RCC 7860 (cell line): ENCODE data around the gene HSD17B14.
"Not testable (repeated sequence)": the region's sequence is repeated elsewhere in the genome, so short reads cannot be mapped to it uniquely, and the experiment has no call there.

Experiments used
- DNase-seq: peaks from one replicate; pipeline ENCODE4 v3.0.0-alpha.2; 2015; ENCODE audit warnings: low spot score
- FAIRE-seq: peaks from 2 replicates; lab custom pipeline; 2012; peaks lifted over from hg19 to GRCh38; lab: Jason Lieb, UNC

HSD17B14 gene

DNA sequence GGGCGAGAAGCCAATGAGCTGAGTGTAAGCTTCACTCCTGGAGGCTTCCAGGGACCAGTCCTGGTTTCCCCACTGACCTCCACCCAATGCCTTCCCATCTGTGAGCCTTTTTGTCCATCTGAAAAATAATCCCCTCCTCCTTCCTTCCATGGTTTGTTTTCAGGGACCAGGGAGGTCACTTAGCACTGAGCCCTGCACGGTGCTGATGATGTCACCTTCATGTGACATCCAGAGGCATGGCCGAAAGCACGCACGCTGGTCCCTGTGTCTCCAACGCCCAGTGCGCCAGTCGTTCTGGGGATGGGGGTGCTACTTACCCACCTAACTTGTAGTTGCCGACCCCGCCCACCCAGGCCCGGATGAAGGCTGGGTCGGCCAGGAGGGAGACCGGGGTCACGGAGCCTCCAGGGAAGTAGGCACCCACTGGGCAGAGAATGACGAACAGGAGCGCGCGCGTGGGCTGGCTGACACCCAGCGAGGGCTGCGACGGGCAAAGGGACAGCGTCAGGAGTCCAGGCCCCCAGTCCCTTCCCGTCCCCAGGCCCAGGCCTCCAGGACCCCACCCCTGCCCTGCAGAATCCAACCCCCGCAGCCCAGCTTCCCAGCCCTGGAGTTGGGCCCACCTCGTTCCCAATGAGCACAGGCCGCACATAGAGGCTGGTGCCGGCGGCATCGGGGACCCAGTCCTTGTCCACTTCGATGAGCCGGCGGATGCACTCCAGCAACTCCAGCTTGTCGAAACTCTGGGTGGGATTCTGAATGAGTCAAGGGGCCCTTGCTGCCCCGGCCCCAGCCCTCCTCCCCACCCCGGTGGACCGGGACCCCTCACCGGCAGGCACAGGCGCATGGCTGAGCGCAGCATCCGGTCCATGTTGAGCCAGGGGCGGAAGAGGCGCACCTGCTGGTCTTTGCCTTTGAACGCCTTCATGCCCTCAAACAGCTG, 36.7 kb downstream of the HSD17B14 start:
- DNase-seq (no peak), FAIRE-seq (no peak)

DNA sequence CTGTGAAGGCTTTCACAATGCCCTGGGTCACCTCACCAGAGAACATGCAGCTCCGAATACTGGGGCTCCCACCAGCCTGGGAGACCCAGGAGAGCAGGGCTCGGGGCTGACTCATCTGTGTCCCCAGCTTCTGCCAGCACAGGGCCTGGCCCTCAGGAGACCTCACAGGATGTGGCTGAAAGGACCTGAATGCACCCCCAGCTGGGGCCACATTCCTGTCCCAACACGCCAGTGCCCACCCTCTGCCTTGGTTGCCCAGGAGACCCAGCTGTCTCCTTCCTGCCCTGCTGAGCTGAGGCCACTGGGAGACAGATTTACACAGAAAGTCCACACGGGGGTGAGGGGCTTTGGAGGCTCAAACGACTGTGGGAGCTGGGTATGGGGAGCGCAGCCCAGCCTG, 37.4 kb downstream of the HSD17B14 start:
- FAIRE-seq, result no peak
- DNase-seq, result no peak

DNA sequence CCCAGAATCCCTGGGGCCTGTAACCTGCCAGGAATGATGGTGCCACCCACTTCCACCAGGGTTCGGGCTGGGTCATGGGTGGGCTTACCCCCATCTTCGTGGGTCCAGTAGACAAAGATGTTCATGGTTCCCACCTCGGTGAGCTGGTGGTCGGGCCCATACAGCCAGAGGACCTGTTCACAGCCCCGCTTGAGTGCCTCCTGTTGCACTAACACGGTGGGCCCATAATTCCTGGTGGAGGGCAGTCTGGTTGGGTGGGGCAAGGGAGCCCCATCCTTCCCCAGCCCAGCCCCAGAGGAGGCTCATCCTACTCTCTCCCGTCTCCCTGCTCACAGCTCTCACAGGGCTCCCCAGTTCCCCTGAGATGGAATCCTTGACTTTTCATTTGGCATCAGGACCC, 39.2 kb downstream of the HSD17B14 start:
- FAIRE-seq (no peak), DNase-seq (no peak)

DNA sequence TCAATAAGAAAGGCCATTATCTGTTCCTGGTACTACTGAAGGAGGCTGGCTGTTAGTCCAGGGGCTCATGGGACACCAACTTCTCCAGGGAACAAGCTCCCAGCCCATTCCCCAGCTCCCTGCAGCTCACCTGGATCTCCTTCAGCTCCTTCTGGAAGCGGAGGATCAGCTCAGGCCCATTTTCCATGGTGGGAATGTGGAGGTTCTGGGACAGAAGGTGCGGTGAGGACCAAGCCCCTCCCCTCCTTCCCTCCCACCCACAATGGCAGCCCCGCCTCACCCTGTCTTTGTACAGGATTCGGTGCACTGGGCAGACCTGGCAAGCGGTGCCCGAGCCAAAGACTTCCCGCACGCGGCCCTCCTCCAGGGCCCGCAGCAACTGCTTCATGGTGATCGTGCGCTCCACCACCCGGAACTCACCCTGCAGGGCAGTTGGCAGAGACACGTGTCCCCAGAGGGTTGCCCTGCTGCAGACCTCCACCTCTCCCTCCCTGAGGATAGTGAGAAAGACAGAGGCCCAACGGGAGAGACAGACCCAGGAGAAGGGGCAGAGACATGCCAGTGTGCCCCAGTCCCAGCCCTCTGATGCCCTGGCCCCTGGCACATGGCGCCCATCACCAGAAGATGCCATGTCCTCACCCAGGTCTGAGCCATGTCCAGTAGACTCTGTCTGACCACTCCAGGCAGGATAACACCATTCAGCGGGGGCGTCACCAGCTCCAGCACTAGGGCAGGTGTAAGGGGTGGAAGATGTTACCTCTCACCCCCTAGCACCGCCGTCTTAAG, 39.8 kb downstream of the HSD17B14 start:
- FAIRE-seq (no peak), DNase-seq (no peak)

DNA sequence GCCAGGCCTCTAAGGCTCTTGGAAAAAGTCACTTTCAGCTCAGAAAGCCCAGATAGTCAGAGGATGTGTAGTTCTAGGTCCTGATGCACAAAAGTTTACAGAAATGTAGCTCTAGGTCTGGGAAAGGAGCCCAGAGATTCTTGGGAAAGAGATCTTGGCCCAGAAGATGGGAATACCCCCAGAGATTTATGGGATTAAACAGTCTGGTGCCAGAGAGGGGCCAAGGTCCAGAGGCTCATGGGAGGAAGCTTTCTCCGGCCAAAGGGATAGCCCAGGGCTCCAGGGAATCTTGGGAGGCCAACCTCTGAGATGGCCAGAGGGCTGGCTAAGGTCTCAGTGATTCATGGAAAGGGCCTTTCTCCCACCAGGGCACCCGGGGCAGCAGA, 40.6 kb downstream of the HSD17B14 start:
- DNase-seq, result no peak
- FAIRE-seq, result no peak

DNA sequence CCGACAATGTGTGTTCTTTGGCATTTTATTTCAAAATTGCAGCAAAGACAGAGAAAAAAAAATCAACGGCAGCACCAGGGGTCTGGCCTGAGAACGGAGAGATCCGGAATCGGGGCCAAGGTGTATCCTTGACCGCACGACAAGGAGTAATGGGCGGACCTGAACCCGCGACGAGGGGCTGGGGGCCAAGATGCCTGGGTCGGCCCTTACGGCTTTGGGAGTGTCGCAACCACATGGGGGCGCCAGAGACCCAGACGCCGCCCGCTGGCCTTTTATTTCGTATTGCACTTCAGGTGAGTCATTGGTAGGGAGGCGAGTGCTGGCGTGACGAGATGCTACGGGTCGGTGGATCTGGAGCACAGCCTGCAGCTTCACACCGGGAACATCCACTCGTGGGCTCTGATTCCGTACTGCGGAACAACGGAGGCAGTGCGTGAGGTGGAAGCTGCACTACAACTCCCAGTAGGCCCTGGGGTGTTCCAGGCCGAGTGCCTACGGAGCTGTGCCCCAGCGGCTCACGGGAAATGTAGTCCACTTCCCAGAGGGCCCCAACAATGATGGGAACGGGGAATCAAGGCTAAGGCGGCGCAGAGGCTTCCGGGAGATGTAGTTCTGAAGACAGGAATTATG, 41.1 kb downstream of the HSD17B14 start:
- peak; percentile 85 for DNase-seq
- peak; percentile 75 for FAIRE-seq

DNA sequence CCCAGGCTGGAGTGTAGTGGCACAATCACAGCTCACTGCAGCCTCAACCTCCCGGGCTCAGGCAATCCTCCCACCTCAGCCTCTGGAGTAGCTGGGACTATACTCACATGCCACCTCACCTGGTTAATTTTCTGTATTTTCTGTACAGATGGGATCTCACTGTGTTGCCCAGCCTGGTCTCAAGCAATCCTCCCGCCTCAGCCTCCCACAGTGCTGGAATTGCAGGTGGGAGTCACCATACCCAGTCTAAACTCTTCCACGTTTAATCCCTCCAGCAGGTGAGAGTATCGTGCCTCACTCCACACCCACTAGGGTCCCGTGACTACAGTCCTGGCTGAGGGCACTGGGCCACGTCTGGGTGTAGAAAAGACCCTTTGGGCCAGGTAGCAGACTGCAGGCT, 42.0 kb downstream of the HSD17B14 start:
- FAIRE-seq, result no peak
- no peak for DNase-seq

DNA sequence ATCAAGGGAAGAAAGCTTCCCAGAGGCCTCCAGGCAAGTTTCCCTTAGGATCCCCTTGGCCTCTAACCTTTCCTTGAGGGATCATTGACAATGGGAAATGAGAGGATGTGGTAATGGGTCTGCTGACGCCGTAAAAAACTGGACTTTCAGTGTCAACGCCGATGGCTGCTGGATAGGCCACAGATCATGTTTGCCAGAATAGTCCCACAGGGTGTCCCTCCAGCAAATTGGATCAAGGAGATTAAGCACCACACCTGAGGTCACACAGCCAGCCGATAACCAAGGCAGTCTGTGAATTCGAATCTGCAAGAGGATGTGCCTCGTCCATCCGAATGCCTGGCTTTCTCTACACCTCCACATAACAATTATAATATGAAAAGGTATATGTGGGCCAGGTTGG, 43.0 kb downstream of the HSD17B14 start:
- no peak for DNase-seq

DNA sequence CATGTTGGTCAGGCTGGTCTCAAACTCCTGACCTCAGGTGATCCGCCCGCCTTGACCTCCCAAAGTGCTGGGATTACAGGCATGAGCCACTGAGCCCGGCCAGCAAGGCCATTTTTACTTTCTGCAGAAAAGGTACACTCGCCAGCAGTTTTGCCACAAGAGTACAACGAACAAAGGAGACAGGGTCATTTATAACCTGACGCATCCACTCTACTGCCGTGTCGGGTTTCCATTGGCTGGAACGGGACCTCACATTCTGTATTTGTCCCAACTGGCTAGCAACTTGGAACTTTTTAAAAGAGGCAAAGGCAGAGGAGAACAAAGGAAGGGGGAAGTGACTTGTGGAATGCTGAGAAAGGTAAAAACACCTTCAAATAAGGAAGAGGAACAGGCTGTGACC, 49.0 kb downstream of the HSD17B14 start:
- DNase-seq, FAIRE-seq: not testable (repeated sequence)

More for the DNA sequence above, 43.0 kb downstream of the HSD17B14 start:
- FAIRE-seq, result no peak

DNA sequence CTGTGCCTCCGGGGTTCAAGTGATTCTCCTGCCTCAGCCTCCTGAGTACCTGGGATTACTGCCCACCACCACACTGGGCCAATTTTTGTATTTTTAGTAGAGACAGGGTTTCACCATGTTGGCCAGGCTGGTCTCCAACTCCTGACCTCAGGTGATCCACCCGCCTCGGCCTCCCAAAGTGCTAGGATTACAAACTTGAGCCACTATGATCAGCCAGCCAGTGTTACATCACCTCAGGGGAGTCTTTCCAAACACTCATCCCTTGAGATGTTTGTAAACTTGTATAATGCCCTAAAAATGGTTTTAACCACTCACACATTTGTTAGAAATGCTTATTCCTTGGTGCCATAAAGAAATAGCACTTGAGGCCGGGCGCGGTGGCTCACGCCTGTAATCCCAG, 49.9 kb downstream of the HSD17B14 start:
- FAIRE-seq, DNase-seq: not testable (repeated sequence)

DNA sequence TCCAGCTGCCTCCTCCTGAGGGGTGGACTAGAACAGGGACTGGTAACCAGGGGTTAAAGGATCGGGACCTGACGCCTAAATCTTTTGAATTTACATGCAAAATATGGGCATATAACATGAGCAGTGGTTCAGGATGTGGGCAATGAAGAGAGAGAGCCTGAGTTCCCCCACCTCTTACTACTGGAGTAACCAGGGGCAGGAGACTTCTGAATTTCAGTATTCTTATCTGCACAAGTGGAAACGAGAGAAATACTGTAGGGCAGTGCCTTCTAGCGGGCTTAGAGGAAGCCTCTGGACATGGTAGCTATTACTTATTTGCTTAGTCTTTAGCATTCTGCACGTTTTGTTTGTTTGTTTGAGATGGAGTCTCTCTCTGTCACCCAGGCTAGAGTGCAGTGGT, 51.8 kb downstream of the HSD17B14 start:
- FAIRE-seq (no peak), DNase-seq (no peak)

DNA sequence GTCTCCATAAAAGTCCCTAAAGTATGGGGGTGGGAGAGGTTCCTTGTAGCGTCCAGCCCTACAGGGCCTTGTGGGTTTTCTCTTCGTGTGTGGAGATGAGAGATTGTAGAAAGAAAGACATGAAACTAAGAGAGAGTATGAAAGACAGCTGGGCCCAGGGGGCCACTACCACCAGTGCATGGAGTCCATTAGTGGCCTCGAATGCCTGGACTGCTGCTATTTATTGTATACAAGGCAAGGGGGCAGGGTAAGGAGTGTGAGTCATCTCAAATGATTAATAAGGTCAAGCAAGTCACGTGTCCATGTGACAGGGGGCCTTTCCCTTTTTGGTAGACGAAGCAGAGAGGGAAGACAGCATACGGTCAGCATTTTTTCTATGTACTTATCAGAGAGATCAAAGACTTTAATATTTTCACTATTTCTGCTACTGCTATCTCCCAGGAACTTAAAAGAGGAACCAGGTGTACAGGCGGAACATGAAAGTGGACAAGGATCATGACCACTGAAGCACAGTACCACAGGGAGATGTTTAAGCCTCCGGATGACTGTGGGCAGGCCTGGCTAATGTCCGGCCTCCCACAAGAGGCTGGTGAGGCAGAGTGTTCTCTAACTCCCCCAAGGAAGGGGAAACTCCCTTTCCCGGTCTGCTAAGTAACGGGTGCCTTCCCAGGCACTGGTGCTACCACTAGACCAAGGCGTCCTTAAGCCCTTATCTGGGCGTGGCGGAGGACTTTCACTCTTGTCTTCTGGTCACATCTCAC, 55.5 kb downstream of the HSD17B14 start:
- DNase-seq, result peak; percentile 77
- FAIRE-seq, result peak; percentile 82

DNA sequence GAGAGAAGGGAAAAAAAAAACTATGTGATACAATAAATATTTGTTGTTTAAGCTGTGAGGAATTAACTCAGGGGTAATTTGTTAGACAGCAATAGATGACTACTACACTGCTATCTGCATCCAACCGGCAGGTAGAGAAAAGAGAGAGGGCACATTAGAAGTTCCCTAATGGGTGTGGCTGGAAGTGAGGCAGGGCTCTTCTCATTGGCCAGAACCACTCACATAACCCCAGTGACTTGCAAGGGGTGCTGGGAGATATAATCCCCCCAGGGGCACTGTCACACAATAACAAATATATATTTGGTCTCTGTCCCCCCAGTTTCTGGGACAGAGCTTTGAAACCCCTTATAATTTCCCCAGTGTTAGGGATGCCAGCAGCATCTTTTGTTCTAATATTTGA, 56.7 kb downstream of the HSD17B14 start:
- DNase-seq (no peak), FAIRE-seq (no peak)

DNA sequence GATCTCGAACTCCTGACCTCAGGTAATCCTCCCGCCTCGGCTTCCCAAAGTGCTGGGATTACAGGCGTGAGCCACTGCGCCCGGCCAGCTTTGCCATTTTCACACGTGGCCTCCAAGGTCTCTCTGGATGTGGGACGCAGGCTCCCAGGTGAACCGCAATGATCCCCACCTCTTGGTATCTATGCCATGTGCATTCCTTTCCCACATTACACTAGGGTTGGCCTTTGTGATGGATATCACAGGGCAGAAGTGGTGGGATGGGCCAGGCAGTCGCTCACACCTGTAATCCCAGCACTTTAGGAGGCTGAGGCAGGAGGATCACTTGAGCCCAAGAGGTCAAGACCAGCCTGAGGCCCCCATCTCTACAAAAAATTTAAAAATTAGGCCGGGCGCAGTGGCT, 58.6 kb downstream of the HSD17B14 start:
- DNase-seq (no peak), FAIRE-seq (no peak)

DNA sequence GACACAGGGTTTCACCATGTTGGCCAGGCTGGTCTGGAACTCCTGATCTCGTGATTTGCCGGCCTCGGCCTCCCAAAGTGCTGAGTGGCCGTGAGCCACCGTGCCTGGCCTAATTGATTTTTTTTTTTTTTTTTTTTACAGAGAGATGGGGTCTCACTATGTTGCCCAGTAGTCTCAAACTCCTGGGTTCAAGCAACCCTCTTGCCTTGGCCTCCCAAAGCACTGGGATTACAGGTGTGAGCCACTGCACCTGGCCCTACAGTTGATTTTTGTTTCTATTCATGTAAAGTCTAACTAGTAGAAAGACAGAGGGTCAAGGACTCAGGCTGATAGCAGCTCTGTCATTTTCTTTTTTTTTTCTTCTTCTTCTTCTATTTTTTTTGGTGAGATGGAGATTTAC, 59.2 kb downstream of the HSD17B14 start:
- FAIRE-seq (no peak), DNase-seq (no peak)

DNA sequence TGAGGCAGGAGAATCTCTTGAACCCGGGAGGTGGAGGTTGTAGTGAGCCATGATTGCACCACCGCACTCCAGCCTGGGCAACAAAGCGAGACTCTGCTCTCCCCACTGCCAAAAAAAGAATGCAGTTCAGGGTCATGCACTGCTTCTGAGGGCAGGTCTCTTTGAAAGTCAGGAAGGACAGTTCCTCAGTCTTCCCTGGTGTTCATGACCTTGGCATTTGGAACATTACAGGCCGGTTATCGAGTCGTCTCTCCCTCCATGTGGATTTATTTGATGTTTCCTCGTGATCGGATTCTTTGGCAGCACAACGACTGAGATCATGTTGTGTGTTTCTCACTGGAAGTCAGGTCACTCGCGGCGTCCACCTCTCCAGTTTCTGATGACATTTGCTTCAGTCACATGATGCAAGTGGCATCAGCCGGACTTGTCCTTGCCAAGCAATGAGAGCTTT, 63.8 kb downstream of the HSD17B14 start:
- DNase-seq (no peak), FAIRE-seq (no peak)

DNA sequence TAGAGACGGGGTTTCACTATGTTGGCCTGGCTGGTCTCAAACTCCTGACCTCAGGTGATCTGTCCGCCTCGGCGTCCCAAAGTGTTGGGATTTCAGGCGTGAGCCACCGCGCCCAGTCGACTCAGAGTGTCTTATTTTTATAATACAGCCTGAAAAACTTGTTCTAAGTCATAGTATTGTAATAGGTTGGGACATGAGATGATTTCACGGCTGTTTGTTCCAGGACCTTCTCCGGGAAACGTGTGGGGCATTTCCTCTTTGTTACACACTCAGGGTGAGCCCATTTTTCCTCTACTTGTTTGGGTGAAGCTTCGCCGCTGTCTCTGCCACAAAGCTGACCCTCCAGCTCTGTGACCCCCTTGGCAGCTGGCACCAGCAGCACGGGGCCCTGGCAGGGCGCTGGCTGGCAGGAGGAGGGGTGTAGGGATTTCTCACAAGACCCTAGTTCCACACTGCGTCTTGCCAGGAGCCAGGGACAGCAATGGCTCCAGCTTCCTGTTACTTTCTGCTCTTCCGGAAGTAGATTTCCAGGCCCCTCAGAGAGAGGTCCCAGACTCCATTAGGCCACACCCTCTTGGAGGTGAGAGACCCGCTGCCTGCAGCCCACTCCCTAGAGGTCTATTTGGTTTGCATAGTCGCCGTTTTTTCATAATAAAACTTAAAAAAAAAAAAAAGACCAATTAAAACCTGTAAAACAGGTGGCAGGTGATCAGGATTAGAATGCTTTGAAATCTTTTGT, 65.4 kb downstream of the HSD17B14 start:
- FAIRE-seq (no peak), DNase-seq (no peak)

DNA sequence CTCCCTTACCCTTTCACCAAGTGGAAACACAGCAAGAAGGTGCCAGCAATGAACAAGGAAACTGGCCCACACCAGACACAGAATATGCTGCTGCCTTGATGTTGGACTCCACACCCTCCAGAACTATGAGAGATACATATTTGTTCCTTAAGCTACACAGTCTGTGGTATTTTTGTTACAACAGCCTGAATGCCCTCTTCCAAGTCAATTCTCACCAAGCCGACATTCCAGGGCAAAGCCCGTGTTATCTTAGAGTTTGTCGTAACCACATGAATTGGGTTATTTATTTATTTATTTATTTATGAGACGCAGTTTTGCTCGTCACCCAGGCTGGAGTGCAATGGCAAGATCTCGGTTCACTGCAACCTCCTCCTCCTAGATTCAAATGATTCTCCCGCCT, 66.0 kb downstream of the HSD17B14 start:
- DNase-seq (no peak), FAIRE-seq (no peak)

DNA sequence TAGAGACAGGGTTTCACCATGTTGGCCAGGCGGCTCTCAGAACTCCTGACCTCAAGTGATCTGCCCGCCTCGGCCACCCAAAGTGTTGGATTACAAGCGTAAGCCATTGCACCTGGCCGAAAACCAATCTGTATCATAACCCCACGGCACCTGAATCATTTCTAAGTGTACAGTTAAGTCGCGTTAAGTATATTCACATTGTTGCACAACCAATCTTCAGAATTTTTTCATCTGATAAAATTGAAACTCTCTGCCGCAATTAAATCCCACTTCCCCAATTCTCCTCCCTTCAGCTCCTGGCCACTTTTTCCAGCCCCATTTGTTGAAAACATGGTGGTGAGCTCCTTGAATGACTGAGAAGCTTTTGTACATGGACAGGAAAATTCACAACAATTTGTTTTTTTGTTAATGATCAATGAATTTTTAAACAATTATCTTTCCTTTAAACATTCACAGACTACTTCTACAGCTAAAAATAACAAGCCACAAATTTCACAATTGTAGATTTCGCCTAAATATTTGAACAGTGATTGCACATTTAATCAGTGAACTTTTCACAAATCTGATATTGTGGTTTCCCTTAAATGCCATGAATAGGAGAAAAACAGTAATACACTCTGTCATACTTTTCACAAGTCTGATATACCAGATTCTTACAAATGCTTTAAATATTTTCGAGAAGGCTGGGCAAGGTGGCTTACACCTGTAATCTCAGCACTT, 67.1 kb downstream of the HSD17B14 start:
- no peak for FAIRE-seq

More for the DNA sequence above, 67.1 kb downstream of the HSD17B14 start:
- no peak for DNase-seq
